Activated CD8-positive, alpha-beta T cell treated with anti-CD3 and anti-CD28 coated beads, Interleukin-2, amount 10 ng/mL, durations not matched to agents 7 days and 5 days (primary cell): Measurements from ENCODE around the gene MPC1L. TPM values are rescaled to one million over a fixed set of nuclear protein-coding genes. Genes with fewer than 3 reads are reported as not detected.

ENCODE experiments used
- ATAC-seq: fragments of 150-1000 bp; cut with Tn5 transposase; one replicate; pipeline ENCODE4 v1.10.0; 2021; ENCODE audit warnings: moderate library complexity
- CTCF ChIA-PET: fragments of 350-600 bp; sonication (Branson Sonifier 250); formaldehyde crosslinking; loops from one replicate; lab custom pipeline; 2021; ENCODE audit warnings: antibody characterized with exemption; lab: Charles Lee
- POLR2A ChIA-PET: fragments of 350-600 bp; sonication (Branson Sonifier 250); formaldehyde crosslinking; loops from one replicate; lab custom pipeline; 2021; ENCODE audit warnings: antibody characterized with exemption; lab: Charles Lee
- DNase-seq: peaks from one replicate; pipeline ENCODE4 v3.0.0-alpha.2; 2020
- H3K27ac Mint-ChIP-seq: one replicate; pipeline ENCODE4 v1.8.0; 2021; ENCODE audit warnings: mild to moderate bottlenecking, mixed read lengths
- H3K27me3 Mint-ChIP-seq: one replicate; pipeline ENCODE4 v1.8.0; 2021; ENCODE audit warnings: low read depth, mixed read lengths
- H3K36me3 Mint-ChIP-seq: one replicate; pipeline ENCODE4 v1.8.0; 2021; ENCODE audit warnings: low read depth, mixed read lengths
- H3K4me1 Mint-ChIP-seq: one replicate; pipeline ENCODE4 v1.8.0; 2021; ENCODE audit warnings: low read depth, mixed read lengths
- H3K4me3 Mint-ChIP-seq: one replicate; pipeline ENCODE4 v1.8.0; 2021; ENCODE audit warnings: mild to moderate bottlenecking, mixed read lengths
- H3K9me3 Mint-ChIP-seq: one replicate; pipeline ENCODE4 v1.8.0; 2022; ENCODE audit warnings: mixed read lengths; ENCODE audit not compliant: insufficient read depth
- total RNA-seq, 2 experiments: library from RNA; stranded (reverse); gene quantifications; one replicate each; pipeline ENCODE4 v1.2.3, GENCODE V29; 2021

Gene MPC1L
- total RNA-seq, 2 experiments from 2014 or later = not detected

- POLR2A ChIA-PET = no interaction called here
- peaks cover 41% of the 10 kb centered on the region for H3K36me3 Mint-ChIP-seq
- H3K9me3 Mint-ChIP-seq = no peaks in the 10 kb centered on the region
- CTCF ChIA-PET = interaction anchor here (1.5 to 1.7 kb wide), 2 partner anchors 11 to 22 kb away, joined by 4 to 8 read pairs; no protein-coding TSS in a partner anchor
- H3K27me3 Mint-ChIP-seq = no peaks in the 10 kb centered on the region
- H3K4me1 Mint-ChIP-seq = peaks cover 15% of the 10 kb centered on the region
- no peak for DNase-seq
- ATAC-seq = peak; percentile 39
- H3K4me3 Mint-ChIP-seq = no peak overlapping the region
- peak overlapping the region; percentile 67 for H3K27ac Mint-ChIP-seq
These were observed 40.0 kb downstream of the MPC1L start for GRCh38 chrX:40663078-40663740.

GRCh38 chrX:40663880-40664630, 40.8 kb downstream of the MPC1L start:
- Mint-ChIP-seq H3K36me3 (peaks cover 41% of the 10 kb centered on the region), H3K4me1 (peaks cover 15% of the 10 kb centered on the region), H3K4me3 (no peak overlapping the region), H3K27me3 (no peaks in the 10 kb centered on the region), H3K9me3 (no peaks in the 10 kb centered on the region), H3K27ac (peak overlapping the region; percentile 43)
- ChIA-PET CTCF (interaction anchor here (0.5 to 1.7 kb wide), 3 partner anchors 12 to 130 kb away, joined by 3 to 8 read pairs (median 4); no protein-coding TSS in a partner anchor), POLR2A (no interaction called here)
- DNase-seq (no peak), ATAC-seq (no peak)

- Mint-ChIP-seq H3K36me3 (peaks cover 30% of the 10 kb centered on the region), H3K27me3 (no peaks in the 10 kb centered on the region), H3K27ac (no peak overlapping the region), H3K9me3 (no peaks in the 10 kb centered on the region), H3K4me3 (no peak overlapping the region), H3K4me1 (no peaks in the 10 kb centered on the region)
- DNase-seq (no peak), ATAC-seq (no peak)
- POLR2A ChIA-PET = no interaction called here
- CTCF ChIA-PET = no interaction called here
These were observed 47.9 kb downstream of the MPC1L start for GRCh38 chrX:40671126-40671525.

Other genes starting within 250 kb of the MPC1L start
- 10 to 100 TPM; 62.8 to 63.9 TPM for gene ATP6AP2, start 42.5 kb upstream of the MPC1L start, total RNA-seq
- 10 to 100 TPM; 19.3 to 19.9 TPM for gene CXorf38, start 24.1 kb downstream of the MPC1L start, total RNA-seq
- gene MED14, start 112.1 kb downstream of the MPC1L start, total RNA-seq = 10 to 100 TPM; 40.8 to 41.3 TPM